Fibroblast of the conjunctiva (primary cell): ENCODE results near the gene LMX1A.

Experiments
- DNase-seq: peaks from one replicate; pipeline ENCODE4 v3.0.0-alpha.2; 2010; ENCODE audit warnings: low read depth

LMX1A gene

DNA sequence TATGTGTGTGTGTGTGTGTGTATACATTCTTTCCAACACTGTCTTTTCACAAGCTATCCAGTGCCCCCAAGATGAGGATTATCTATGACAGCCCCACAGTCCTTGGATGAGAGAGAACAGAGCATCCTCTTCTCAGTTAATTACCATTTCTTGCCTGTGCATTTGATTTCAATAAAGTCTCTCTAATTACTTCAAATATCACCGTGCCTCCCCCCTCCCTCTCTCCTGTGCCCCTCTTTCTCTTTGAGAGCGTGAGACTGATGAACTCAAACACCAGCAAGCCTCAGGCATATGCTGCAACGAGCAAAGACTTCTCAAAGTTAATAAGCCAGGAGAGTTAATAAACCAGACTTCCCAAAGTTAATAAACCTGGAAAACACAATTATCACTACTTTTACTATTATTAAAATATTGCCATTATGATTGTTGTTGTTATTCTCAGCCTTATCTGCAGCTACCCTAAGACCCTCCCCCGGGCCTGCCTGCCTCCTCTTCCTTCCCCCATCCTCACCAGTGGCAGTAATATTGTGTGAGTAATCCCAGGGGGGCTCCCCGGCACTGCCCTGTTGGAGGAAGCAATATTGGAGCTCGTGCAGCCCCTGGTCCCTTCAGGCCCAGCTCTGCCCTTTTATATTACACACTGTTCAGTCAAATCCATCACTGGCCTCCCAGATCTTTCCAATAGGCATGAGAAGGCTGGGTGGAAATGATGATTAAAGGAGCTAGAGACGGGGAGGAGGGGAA, 30.9 kb downstream of the LMX1A start:
- no peak for DNase-seq

DNA sequence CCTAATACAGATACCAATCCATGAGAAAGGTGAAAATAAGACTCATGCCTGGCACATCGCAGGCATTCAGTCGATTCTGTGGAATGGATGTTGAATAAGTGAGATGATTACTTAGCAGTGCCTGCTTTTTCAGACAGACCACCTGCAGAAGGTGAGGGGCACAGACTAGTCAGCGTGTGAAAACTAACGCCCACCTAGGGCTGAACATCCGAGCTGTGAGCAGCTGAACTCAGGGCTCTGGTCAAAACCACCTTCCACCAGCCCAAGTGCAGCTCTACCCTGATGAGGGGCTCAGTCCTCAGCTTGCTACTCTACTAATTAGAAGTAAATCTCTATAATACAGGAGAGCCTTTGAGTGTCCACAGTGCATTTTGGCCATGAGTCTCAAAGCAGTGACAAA, 32.5 kb downstream of the LMX1A start:
- DNase-seq = no peak

DNA sequence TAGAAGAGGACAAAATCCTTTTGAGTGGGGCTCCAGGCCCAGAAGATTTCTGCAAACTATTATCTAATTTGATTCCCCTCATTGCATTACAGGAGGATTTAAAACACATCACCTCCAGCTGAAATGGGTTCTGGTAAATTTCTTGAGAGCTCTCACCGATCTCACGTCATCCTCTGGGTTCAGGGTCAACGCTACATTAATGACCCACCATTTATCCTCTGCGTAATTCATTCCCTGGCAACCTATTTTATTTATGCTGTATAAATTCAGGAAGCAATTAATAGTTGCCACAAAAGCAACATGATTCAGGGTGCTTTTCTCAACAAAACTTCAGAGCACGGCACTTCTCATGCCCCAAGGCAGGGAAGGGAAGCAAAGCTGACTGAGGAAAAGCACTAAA, 38.9 kb downstream of the LMX1A start:
- no peak for DNase-seq

GRCh38 chr1:165316153-165316772, 40.3 kb downstream of the LMX1A start:
- DNase-seq = no peak

DNA sequence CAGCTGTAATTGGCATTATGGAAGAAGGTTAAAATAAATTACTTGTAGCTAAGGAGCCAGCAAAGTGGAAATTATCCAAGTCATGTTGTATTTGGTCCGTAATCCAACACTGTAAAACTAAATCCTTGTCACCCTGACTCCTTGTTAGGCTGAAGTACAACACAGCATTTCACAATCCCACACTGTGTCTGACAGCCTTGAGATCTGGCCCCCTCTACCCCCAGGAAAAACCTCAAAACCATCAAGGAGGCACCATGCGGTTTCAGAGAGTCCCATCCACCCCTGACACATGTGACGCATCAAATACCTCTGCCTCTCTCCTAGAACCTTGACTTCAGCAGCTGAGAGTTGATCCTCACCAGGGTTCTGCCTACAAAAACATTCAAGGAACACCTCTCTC, 41.0 kb downstream of the LMX1A start:
- DNase-seq = no peak

- DNase-seq = no peak
Measured at GRCh38 chr1:165313903-165314302, 42.6 kb downstream of the LMX1A start.

GRCh38 chr1:165312591-165312990, 43.9 kb downstream of the LMX1A start:
- DNase-seq = no peak

DNA sequence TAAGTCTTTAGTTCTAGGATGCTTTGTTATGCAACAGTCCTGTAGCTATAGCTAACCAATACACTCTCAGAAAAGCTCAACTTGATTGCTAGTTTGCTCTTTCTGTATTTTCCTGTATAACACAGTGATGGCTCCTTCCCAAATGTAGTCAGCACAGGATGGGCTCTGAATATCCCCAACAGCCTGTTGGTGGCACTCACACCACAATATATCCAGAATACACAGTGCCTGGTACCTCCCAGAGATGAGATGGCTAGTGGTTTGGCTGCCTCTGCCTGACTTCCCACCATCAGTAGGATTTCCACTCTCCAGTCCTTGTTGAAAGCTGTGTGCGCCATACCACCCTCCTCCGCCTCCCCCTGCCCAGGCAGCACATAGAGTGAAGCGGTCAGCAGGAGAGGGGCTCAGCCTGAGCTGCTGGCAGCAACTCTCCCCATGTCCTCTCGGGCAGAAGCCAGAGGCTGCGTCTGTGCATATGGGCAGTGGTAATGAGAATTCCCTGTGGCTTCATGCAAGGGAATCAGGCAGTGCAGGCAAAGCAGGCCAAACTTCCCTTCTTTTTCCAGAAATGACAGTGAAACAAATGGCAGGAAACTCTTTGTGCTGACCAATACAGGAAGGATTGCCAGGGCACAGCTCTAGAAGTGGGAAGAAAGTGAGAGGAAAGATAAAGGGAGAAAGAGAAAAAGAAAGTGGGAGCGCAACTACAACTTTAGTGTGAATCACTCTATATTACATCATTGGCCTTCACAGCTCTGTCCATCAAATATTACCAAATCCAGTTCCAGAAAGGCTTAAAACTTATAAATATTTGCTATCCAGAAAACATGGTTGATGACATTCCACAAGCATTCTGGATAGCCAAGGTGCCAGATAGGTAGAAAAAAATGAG, 49.7 kb downstream of the LMX1A start:
- no peak for DNase-seq

GRCh38 chr1:165303386-165303785, 53.1 kb downstream of the LMX1A start:
- DNase-seq = no peak

DNA sequence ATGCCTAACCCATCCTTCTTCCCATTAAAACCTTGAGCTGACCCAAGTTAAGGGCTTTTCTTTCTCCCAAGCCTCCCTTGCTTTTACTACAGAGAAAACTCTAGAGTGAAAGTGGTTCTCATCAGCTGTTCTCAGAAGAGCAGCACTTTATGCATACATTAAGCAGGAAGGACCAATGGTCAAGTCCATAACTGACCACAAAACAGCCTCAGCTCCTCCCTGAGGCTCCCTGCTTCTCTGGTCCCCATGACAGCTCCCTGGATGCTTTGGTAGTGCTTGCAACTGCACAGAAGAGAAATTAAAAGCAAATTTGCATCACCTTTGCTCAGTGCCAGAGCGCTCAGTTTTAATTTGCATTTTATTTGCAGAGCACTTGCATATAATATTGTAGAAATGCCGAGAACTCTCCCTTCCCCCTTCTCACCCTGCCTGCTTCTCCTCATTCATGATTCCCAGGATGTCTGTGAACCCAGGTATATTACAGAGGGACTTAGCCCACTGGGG, 56.1 kb downstream of the LMX1A start:
- DNase-seq = no peak

DNA sequence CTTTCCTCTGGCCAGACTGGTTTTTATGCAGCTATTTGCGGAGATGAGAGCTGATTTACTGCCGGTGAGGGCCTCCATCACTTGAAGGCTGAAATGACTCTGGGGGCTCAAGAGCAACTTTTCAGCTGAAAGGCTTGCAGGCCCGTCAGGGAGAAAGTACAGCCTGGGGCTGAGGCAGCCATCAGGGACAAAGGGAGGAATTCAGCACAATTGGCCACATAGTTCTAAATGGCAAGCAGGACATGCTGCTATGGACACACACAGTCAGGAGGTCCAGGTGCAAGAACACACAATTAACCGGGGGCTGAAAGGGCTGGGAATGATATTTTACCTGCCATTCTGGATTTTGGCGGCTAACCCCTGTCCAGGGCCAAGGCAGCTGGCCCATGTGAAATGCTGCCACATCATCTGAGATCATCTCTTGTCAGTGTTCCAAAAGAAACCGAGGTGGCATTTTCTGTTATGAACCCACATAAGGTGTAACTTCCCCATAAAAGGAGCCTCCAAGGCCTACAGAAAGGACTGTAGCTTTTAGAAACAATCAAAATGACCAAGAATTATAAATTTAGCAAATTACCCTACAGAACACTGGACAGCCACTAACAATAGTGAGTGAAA, 58.2 kb downstream of the LMX1A start:
- DNase-seq = no peak

DNA sequence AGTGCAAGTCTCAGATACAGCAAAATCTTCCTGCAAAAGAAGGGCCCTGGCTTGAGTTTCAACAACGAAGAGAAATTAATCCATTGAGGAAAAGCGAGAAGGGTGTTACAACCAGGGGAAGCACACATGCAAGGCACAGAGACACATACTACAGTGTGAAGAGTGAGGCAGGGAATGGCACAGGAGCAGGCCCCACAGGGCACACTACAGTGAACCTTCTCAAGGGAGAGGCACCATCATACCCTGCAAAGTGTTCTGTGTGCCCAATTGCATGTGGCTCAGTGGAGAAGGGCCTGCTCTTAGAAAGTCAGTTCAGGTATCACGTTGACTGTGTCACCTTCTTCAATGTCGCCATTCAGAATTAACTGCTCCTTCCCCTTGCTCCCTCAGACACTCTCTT, 60.3 kb downstream of the LMX1A start:
- no peak for DNase-seq

DNA sequence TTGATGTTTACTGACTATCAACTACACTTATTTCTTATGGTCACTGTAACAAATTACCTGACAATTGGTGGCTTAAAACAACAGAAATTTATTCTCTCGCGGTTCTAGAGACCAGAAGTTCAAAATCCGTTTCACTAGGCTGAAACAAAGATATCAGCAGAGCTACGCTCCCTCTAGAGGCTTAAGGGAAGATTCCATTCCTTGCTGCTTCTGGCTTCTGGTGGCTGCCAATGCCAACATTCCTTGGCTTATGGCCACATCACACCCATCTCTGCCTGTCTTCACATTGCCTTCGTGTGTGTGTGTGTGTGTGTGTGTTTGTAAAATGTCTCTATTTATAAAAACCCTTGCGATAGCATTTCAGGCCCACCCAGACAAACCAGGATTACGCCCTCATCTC, 66.4 kb downstream of the LMX1A start:
- DNase-seq = peak; percentile 26

DNA sequence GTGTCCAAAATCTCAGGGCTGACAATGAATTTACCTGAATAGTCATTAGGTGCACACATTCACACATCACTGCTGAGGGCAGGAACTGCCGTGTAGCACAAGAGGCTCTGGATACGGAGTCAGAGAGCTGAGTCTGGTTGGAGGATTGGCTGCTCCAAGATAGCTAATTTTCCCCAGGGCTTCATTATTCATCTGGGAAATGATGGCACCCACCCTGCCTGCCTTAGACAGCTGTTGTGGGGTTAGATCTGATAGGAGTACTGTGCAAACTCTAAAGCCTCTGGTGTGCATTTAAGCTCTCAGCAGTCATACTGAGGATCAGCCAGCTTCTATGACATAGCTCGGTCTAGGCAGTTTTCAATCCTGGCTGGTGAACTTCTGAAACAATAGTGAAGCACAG, 67.0 kb downstream of the LMX1A start:
- no peak for DNase-seq

DNA sequence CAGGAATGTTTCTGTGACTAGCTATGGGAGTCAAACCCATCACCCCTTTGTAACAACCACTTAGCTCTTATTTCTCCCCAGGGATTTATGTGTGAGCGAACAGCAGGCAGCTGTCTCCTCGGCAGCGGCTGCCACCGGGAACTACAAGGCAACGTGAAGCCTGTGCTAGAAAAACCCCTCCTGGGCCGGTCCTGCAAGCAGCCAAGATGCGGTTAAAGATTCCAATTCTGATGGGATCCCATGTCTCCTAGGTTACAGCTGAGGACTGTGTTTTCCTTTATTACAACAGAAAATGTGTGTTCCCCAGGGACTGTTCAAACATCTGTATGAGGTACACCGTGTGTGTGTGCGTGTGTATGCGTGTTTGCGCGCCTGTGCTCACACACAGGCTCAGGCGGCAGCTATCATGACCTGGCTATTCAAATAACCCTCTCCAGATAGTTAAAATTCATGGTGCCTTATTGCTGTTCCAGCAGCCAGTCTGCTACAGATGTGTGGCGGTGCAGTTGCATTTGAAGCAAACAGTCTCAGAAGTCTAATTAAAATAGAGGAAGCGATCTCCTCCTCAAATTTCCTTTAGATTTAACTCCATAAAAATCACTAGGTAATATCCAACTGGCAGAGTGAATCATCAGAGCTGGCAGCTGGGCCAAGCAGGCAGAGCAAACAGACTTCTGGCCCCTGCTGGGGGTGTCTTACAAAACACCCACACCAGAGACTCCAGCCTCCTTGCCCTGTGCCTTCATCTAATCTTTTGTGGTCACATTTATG, 68.0 kb downstream of the LMX1A start:
- no peak for DNase-seq

DNA sequence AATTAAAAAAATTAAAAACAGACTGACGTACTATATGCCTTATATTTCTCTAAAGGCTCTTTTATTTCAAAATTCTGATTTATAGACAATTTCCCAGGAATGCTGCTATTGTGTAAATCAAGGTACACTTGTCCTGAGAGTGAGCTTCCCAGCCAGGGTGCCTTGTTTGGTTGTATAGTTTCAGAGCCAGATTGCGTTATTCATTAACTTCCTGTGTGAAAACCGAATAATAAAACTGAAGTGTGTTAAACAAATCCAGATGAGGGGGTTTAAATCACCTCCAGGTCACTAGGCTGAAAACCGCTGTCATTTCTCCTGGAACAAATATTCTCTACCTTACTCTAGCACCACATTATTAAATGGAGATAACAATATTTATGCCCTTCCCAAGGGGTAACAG, 68.7 kb downstream of the LMX1A start:
- DNase-seq = no peak

- DNase-seq = no peak
Measured at GRCh38 chr1:165287329-165287728, 69.2 kb downstream of the LMX1A start.

- DNase-seq = no peak
Measured at GRCh38 chr1:165284454-165284853, 72.1 kb downstream of the LMX1A start.

DNA sequence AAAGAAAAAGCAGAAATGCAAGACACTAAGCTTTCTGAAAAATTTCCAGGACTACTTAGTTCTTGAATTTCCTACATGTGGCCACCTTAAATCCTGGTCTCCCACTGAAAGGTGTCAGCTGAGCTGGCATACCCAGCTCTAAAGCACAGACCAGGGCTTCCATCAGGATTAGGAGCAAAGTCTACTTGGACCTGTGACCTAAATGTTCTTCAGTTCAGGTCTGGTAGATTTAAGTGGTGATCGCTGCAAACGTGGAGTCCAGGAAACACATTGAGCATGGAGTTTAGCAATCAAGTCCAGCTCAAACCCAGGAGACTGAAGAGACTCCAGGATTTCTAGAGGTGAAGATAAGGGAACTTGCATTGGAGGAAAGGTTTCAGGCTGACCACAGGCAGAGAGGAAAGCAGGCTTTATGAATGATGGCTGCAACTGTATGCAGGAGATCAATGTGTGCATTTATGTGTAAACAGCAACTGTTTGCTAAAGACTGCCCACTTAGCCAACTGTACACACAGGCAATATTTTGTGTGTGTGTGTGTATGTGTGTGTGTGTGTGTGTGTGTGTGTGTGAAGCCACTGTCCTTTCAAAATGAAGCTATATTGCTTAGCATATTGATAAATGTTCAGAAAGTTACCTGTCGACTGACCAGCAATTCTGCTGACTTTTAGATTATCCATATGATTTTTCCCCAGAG, 75.2 kb downstream of the LMX1A start:
- DNase-seq = no peak

GRCh38 chr1:165279882-165280281, 76.6 kb downstream of the LMX1A start:
- no peak for DNase-seq

GRCh38 chr1:165276314-165276713, 80.2 kb downstream of the LMX1A start:
- no peak for DNase-seq
